ENCODE results near the gene KHDC4.

KHDC4 gene

GRCh38 chr1:155880251-155880650 lies 54.0 kb downstream of the KHDC4 start:
- H3K27ac ChIP-seq: no peak overlapping the region
- DNase-seq (ENCODE audit: low read depth, low spot score): no peak

- no peak for DNase-seq (ENCODE audit: low read depth, low spot score)
- no peak overlapping the region for H3K27ac ChIP-seq
Measured at GRCh38 chr1:155877945-155878344, 56.3 kb downstream of the KHDC4 start.

GRCh38 chr1:155873860-155874259 lies 60.4 kb downstream of the KHDC4 start:
- H3K27ac ChIP-seq: no peak overlapping the region
- peak; percentile 48 for DNase-seq (ENCODE audit: low read depth, low spot score)

- no peak overlapping the region for H3K27ac ChIP-seq
- no peak for DNase-seq (ENCODE audit: low read depth, low spot score)
Measured at GRCh38 chr1:155872527-155872926, 61.7 kb downstream of the KHDC4 start.

GRCh38 chr1:155871390-155871789 lies 62.8 kb downstream of the KHDC4 start:
- no peak for DNase-seq (ENCODE audit: low read depth, low spot score)
- no peak overlapping the region for H3K27ac ChIP-seq

- no peak for DNase-seq (ENCODE audit: low read depth, low spot score)
- no peak overlapping the region for H3K27ac ChIP-seq
Measured at GRCh38 chr1:155867766-155868165, 66.4 kb downstream of the KHDC4 start.

- DNase-seq (ENCODE audit: low read depth, low spot score): no peak
- H3K27ac ChIP-seq: no peak overlapping the region
Measured at GRCh38 chr1:155864393-155864792, 69.8 kb downstream of the KHDC4 start.
